CD4-positive, alpha-beta T cell treated with Interleukin-10 for 1 hour (primary cell): ENCODE data around the gene SHC3.
"Not testable (repeated sequence)": the region's sequence is repeated elsewhere in the genome, so short reads cannot be mapped to it uniquely, and the experiment has no call there.

Source experiments
- DNase-seq: peaks from one replicate; pipeline ENCODE4 v3.0.0-alpha.2; 2020

SHC3 gene, protein sequence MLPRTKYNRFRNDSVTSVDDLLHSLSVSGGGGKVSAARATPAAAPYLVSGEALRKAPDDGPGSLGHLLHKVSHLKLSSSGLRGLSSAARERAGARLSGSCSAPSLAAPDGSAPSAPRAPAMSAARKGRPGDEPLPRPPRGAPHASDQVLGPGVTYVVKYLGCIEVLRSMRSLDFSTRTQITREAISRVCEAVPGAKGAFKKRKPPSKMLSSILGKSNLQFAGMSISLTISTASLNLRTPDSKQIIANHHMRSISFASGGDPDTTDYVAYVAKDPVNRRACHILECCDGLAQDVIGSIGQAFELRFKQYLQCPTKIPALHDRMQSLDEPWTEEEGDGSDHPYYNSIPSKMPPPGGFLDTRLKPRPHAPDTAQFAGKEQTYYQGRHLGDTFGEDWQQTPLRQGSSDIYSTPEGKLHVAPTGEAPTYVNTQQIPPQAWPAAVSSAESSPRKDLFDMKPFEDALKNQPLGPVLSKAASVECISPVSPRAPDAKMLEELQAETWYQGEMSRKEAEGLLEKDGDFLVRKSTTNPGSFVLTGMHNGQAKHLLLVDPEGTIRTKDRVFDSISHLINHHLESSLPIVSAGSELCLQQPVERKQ

DNA sequence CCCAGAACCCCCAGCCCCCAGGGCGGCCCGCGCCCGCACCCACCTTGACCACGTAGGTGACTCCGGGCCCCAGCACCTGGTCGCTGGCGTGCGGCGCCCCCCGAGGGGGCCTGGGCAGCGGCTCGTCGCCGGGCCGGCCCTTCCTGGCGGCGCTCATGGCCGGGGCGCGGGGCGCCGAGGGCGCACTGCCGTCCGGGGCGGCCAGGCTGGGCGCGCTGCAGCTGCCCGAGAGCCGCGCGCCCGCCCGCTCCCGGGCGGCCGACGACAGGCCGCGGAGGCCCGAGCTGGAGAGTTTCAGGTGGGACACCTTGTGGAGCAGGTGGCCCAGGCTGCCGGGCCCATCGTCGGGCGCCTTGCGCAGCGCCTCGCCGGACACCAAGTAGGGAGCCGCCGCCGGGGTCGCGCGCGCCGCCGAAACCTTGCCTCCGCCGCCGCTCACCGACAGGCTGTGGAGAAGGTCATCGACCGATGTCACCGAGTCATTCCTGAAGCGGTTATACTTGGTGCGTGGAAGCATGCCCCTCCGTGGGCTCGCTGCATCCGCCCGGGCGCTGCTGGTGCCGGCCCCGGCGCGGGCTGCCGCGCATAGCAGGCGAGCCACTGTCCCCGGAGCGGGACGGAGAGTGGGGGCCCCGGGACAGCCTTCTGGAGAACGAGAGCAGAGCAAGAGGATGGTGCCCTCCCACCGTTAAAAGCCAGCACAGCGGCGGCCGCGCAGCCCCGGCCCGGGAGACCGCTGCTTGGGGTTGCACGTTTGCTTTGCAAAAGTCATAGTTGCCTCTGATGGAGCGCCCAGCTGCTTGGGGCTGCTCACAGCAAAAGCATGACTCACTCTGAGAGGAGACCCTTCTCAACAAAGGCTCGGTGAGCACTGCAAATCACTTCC is at the start of gene SHC3:
SHC3 (minus strand) TSS at position 875 of the 886 bp plus-strand sequence; CDS start at position 517, 358 bp downstream.
- DNase-seq = no peak

DNA sequence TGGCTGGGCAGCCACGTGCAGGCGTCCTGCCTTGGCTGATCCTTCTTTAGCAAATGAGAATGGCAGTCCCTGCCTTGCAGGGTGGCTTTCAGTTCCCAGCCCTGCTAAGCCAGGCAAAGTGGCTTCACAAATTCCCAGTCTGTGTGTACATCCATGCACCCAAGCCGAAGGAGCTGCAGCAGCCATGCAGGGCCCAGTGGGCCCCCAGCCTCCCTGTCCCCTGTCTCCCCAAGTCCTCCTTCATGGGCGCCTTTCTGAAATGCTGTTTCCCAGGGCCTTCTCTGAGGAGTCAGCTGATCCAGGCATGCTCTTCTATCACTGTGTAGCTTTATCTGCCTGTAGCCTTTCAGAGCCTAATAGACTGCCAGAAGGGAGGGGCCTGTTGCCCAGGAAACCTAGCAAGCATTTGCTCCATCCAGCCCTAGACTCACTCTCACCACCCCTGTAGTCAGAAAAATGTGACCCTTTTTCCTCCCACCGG is 47.4 kb upstream of the SHC3 start:
- no peak for DNase-seq

DNA sequence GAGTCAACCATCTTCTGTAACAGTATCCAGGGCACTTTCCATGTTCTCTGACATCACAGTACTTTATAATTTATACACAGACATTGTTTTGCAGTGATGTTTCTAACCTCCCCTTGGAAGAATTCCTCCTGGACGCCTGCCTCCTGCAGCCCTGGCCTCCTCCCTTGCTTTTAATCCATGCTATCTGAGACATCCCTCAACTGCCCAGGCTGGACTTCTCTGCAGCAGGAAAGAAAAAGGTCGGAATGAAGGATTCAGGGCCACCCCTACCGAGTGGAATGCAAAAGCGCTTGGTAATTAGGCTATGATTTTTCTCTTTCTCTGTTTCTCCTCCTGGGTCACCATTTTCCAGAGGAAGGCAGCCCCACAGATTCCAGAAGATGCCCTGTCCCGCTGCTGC is 47.0 kb upstream of the SHC3 start:
- DNase-seq = no peak

DNA sequence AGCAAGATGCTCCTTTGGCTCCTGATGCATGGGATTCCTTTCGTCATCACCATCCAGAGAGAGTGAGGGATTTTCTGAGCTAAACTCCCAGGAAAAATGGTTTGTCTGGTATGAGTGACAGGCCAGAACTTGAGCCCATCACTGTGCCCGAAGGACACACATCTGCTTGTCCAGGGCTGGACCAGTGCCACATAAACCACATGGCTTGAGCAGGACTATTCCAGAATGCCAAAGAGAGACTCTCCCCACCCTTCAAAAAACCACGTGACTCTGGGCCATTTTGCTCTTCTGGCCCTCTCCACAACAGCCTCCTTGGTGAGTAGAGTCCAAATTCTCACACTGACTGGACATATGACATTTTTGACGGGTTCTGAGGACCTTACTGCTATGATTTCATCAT is 46.4 kb upstream of the SHC3 start:
- DNase-seq = no peak

DNA sequence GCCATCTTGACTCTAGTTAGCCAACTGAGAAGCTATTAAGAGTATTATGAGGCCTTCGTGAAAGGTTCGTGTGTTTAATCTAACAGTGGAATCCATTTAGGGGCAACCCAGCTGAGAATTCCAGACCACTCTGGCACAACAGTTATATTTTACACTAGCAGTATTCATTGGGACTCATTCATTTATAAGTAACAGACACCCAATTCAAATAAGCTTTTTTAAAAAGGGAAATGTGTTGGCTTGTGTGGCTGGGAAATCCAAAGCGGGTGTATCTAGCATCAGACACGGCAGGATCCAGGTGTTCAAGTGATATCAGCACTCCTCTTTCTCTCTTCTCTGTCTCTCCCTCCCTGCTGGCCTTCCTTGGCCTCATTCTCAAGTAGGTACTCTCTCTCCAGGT is 46.0 kb upstream of the SHC3 start:
- DNase-seq = no peak

DNA sequence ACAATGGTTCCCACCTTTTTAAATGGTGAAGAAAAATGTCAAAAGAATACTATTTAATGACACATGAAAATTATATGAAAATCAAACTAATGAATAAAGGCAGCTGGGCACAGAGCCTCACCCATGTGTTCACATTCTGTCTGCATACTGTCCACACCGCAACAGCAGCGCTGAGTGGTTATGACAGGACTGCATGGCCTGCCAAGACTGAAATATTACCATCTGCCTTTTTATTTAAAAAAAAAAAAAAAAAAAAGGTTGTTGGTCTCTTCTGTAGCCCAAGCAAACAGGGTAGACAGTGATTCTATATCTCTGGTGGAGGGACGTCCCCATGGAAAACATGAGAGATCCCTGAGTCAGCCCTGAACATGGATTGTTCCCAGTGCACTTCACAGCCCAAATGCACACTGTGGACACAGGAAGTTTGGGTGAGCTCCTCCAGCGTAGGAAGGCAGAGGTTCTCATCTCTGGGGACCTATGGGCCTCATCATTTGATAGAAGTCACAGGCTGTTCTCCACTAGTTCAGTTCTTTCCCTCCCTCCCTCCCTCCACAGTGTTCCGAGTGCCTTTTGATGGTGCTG is 44.9 kb upstream of the SHC3 start:
- no peak for DNase-seq

DNA sequence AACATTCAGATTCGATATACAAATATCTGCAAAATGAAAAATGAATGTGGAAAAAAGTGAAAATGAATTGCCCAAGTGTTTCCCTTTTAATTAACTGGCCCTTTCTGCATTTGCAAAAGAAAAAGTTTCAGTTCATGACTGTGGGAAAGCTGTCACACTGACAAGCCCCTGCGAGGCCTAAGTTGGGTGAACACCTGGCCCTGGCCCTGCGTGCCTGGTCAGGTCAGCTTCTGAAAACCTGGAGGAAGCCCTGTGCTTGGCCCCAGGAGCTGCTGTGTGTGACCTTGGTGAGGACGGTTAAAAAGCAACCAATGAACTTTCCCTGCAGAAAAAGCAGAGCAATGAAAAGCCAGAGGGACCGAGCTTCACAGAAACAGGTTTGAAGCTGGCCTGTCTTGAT is 41.0 kb upstream of the SHC3 start:
- no peak for DNase-seq

DNA sequence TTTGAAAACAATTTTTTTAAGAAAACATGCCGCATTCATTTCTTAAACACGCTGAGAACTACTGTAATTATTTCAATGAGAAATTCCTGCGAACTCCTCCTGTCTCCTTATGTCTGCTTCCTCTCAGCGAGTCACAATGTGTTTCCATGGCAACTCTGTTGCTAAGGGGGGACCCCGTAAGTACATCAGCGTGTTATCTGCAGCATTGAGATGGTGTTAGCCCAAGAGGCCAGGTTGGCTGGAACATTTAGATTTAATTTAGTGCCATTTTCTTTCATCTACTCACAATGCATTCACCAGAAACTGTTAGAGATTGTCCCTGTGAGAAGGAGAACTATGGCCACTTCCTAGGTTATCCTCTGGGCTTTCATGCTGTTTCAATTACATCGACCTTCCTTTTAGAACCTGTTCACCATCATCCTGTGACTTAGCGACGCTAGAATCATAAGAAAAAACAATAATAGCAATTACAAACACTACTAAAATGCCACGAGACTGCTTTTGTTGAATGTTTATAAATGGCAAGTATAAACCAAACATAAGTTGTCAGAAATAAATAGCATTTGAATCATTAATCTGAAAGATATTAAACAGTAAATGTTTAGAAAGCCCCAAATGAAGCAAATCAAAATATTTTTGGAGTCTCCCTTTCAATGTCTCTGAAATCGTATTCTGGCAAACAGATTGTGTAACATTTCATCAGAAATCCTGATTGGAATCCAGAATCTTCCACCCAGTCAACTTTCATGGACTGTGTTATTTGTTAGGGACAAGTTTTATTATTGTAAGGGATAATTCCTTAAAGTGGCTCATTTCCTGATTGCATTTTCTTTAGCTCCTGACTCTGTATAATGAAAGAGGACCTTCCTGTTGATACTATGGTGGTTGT is 39.7 kb upstream of the SHC3 start:
- DNase-seq = no peak

DNA sequence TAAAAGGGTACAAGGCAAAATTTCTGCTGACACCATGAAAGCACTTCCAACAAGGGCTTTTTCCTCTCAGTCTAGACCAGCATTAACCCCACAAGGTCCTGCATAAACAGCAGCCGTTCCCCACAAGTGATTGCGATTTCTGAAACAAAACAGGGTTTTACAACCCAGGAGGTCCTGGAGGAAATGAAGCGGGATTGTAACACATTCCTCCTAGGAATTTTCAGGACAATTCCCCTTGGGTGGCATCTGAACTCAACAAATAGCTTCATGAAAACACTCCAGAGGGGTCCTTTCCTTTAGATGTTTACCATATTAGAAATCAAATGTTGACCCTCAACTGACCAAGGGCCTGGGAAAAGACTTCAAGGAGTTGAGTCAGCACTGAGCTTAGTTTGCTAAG is 36.7 kb upstream of the SHC3 start:
- no peak for DNase-seq

DNA sequence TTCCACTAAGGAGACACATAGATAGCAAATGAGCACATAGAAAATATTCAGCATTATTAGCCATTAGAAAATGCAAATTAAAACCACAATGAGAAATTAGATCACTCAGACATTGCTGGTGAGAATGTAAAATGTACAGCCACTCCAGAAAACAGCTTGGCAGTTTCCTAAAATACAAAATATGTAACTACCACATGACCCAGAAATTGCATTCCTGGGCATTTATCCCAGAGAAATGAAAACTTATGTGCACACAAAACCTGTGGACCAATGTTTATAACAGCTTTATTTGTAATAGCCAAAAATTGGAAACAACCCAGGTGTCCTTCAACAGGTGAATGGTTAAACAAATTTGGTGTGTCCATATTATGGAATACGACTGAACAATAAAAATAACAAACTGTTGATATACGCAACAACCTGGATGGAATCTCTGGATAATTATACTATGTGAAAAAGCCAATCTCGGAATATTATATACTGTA is 34.8 kb upstream of the SHC3 start:
- no peak for DNase-seq

DNA sequence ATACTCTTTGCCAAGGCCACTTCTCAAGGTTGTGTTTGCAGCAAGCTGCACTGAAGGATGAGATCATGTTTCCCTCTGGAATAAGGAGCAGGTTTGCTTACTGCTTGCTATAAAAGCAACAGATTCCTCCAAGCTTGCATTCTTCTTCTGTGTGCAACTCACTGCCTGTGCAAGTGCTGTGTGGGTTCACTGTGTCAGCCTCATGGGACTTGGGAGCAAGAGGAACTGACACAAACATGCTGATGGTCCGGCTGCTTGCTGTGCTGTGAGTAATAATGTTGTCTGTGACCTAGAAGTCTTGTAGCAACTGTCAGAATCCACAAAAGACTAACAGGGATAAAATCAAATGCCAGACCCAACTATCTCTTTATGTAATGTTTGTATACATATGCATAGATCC is 33.6 kb upstream of the SHC3 start:
- no peak for DNase-seq

DNA sequence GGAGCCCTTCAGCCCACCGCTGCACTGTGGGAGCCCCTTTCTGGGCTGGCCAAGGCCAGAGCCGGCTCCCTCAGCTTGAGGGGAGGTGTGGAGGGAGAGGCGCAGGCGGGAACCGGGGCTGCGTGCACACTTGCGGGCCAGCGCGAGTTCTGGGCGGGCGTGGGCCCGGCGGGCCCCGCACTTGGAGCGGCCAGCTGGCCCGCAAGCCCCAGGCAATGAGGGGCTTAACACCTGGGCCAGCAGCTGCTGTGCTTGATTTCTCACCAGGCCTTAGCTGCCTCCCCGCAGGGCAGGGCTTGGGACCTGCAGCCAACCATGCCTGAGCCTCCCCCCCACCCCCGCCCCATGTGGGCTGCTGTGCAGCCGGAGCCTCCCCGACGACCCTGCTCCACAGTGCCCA is 30.7 kb upstream of the SHC3 start:
- not testable (repeated sequence) for DNase-seq

DNA sequence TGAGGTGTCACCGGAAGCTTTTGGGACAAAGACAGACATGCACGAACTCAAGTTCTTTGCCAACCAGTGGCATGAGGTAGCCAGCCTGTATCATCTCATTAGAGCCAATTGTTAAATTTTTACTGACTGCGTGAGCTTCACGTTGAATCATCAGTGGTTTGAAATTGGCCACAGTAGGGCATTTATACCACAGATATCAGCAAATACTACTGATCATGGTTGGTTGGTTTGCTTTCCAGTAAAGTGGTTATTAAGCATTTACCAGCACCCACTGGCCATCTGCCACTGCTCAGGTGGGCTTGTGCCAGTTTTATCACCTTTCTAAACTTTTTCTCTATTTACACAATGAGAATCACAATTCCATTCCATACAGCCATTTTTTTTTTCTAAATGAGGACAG is 28.4 kb upstream of the SHC3 start:
- no peak for DNase-seq

DNA sequence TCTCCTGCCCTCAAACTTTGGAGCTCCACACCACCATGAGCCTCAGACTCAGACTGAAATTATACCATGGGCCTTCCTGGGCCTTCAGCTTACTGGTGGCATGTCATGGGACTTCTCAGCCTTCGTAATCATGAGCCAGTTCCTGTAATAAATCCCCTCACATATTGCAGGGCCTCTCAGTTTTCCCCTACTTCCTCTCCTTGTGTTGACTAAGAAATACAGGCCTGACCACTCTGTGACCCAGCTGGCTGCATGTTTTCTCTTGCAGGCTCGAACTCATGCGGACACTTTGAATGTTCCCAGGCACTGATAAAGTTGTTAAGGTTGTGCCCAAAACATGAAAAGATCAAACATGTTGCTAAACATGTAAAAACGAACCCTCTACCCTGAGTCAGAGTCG is 26.2 kb upstream of the SHC3 start:
- no peak for DNase-seq

DNA sequence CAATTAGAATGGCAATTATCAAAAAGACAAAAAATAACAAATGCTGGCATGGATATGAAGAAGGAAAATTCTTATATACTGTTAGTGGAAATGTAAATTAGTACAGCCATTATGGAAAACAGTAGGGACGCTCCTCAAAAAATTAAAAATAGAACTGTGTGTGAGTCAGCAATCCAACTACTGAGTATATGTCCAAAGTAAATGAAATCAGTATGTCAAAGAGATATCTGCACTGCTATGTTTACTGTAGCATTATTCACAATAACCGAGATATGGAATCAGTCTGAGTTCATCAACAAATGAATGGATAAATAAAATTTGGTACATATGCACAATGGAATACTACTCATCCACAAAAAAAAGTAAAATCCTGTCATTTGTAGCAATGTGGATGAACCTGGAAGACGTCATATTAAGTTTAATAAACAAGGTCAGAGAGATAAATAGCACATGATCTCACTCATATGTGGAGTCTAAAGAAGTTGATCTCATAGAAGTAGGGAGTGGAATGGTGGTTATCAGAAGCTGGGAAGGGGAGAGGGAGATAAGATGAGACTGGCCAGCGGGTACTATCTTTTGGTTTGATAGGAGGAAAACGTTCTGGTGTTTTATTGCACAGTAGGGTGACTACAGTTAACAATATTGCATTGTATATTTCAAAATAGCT is 16.6 kb upstream of the SHC3 start:
- DNase-seq = no peak

DNA sequence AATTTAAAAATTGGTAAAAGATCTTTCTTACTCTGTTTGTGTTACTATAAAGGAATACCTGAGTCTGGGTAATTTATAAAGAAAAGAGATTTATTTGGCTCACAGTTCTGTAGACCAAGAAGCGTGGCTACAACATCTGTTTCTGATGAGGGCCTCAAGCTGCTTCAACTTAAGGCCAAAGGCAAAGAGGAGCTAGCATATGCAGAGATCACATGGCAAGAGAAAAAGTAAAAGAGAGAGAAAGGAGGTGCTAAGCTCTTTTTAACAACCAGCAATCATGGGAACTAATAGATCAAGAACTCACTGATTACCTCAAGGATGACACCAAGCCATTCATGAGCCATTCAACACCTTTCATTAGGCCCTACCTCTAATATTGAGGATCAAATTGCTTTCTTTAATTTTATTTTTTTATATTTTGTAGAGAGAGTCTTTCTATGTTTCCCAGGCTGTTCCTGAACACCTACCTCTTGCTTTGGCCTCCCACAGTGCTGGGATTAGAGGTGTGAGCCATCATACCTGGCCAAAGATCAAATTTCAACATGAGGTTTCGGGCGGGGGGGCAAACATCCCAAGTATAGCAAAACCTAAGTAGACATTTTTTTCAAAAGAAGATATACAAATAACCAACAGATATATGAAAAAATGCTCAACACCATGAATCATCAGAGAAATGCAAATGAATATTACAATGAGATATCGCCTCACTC is 16.0 kb upstream of the SHC3 start:
- no peak for DNase-seq

DNA sequence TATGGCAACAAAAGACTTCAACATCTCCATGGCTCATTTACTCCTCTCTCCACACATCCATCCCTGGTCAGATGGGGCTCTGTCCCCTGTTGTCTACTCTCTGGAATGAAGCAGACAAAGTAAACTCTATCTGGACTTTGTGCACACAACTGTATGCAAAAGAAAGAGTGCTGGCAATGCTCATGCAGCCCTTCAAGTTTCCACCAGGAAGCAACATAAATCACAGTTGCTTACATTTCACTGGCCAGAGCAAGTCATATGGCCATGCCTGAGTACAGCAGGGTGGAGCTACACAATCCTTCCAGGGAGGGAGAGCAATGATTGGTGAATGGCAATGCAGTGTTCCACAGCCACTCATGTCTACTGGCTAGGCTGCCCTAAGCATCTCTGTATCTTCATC is 12.4 kb upstream of the SHC3 start:
- DNase-seq = no peak

DNA sequence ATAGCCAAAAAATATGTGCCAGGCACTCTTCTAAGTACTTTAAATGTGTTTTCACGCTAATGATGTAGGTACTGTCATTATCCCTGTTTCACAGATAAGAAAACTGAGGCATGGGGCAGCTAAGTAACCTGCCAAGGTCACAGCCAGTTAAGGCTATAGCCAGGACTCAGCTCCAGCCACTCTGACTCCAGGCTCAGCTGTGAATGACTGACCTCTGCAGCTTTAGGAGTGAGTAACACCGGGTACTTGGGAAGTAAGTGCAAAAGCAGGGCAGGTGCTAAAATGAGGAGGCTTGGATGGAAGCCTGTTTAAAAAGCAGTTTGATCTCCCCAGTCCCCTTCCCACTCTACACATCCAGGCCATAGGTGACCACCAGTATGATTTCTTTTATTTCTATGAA is 10.6 kb upstream of the SHC3 start:
- no peak for DNase-seq

DNA sequence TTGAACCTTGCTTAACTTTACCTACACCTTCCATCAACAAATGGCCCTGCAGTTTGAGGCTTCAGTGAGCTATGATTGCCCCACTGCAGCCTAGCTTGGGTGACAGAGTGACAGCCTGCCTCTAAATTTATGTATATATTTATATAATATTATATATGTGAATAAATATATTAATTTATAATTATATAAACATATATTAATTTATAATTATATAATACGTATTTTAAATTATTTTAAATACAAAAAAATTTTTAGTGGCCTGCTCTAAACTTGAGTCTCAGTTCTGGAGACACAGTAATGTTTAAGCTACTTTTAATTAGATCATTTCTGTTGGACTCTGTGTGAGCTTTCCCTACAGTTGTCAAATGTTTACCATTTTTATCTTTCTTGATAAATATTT is 9.3 kb upstream of the SHC3 start:
- no peak for DNase-seq

DNA sequence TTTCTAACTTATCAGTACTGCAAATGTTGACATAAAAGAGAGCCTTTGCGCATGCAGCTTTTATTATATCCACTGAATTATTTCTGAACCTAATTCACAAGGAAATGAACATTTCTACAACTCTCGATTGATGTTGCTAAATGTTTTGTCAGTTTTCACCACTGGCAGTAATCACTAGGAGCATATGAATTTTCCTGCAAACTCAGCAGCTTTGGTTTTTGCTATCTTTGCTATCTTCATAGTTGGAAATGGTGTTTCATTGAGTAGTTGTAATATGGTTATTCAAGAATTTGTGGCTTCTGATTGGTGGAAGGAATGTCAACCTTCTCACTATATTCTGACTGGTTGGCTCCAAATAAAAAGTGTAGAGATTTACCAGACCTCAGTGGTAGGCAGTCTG is 8.9 kb upstream of the SHC3 start:
- no peak for DNase-seq

DNA sequence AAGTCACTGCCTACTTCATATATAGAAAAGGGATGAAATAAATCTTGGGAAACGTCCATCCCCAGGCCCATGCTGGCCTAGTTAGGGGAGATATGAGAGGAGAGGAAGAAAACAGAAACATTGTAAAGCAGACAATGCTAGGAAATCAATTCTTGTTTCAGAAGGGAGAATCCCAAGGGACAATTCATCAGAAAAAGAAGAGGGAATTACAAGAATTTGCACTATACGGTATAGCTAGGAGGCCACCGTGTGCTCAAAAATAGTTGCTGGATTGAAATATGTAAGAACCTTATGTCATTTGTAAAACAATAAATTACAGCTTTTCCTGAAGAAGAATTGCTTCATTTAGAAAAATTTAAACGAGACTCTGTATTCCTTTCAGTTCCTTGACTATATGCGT is 8.3 kb upstream of the SHC3 start:
- DNase-seq = no peak
